Measurements from ENCODE around the gene ERBB4. TPM values are rescaled to one million over a fixed set of nuclear protein-coding genes. Genes with fewer than 3 reads are reported as not detected.

ERBB4 gene
- total RNA-seq, 1 experiment from 2014 or later = 0.04 TPM

DNA sequence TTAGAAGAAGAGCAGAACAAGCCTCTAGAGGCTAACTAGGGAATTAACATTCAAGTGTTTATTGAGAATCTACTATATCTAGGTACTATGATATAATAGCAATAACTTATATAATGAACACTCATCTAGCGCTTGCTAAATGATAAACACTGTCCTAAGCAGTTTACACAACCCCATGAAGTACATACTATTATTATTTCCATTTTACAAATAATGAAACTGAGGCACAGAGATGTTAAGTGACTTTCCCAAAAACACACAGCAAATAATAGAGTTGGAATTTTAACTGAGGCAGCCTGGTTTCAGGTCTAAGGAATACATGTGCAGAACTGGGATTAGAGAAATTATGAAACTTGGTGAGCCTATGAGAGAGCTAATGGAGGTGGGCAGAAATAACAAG is 1088.8 kb downstream of the ERBB4 start:
- Histone ChIP-seq H3K9me3 (ENCODE audit: control insufficient read depth, low read depth, low read length) (no peaks in the 10 kb centered on the region), H3K9ac (ENCODE audit: extremely low read depth, insufficient read length, low read length) (no peak overlapping the region), H3K79me2 (ENCODE audit: insufficient read depth, low read length) (no peaks in the 10 kb centered on the region), H3K18ac (ENCODE audit: insufficient read length, low read depth, low read length) (no peak overlapping the region), H2BK12ac (ENCODE audit: insufficient read length, low read depth, low read length) (no peak overlapping the region), H3K4me2 (ENCODE audit: insufficient read depth, insufficient read length, low read length) (no peak overlapping the region), H3K14ac (ENCODE audit: insufficient read depth, low read length) (no peak overlapping the region), H3K4ac (ENCODE audit: low read depth, low read length) (no peak overlapping the region), H2AK5ac (ENCODE audit: insufficient read length, low read length) (no peak overlapping the region), H4K5ac (ENCODE audit: insufficient read length, low read depth, low read length) (no peak overlapping the region), H2BK5ac (ENCODE audit: insufficient read length, low read length) (no peak overlapping the region), H3K79me1 (ENCODE audit: insufficient read depth, low read depth, low read length, poor library complexity, severe bottlenecking) (no peaks in the 10 kb centered on the region), H2BK15ac (ENCODE audit: low read depth, low read length) (no peak overlapping the region), H3K27me3 (ENCODE audit: insufficient read depth, low read length) (no peaks in the 10 kb centered on the region), H3K23me2 (ENCODE audit: insufficient read length, low read depth, low read length, poor library complexity, severe bottlenecking) (no peaks in the 10 kb centered on the region), H2BK120ac (ENCODE audit: low read depth, low read length, poor library complexity, severe bottlenecking) (no peak overlapping the region), H2AFZ (ENCODE audit: low read length) (no peak overlapping the region), H4K91ac (ENCODE audit: insufficient read length, low read depth, low read length) (no peak overlapping the region), H3K23ac (ENCODE audit: insufficient read length, low read depth, low read length) (no peak overlapping the region), H4K8ac (replicated peaks; ENCODE audit: insufficient read length, low read depth, low read length) (no peak overlapping the region), H3T11ph (ENCODE audit: low read length) (no peak overlapping the region), H2BK20ac (ENCODE audit: low read depth, low read length, poor library complexity, severe bottlenecking) (no peak overlapping the region), H3K56ac (ENCODE audit: insufficient read length, low read depth, low read length) (no peak overlapping the region), H3K27ac (ENCODE audit: insufficient read length, low read depth, low read length) (no peak overlapping the region), H3K4me1 (ENCODE audit: insufficient read depth, low read length) (no peaks in the 10 kb centered on the region), H4K20me1 (ENCODE audit: control insufficient read depth, insufficient read depth, insufficient read length) (no peaks in the 10 kb centered on the region)
- Mint-ChIP-seq H3K36me3 (ENCODE audit: insufficient read depth in 1 of 3, low read depth in 3 of 3) (no peaks in the 10 kb centered on the region), H3K27me3 (ENCODE audit: low read depth) (no peaks in the 10 kb centered on the region), H3K4me1 (peaks cover 3 to 4% of the 10 kb centered on the region in 2 experiments; a peak in 2 of 4 replicates), H3K4me3 (no peak overlapping the region), H3K9me3 (no peaks in the 10 kb centered on the region), H3K27ac (no peak overlapping the region)
- DNase-seq = no peak
- TF ChIP-seq, protein P1, sequence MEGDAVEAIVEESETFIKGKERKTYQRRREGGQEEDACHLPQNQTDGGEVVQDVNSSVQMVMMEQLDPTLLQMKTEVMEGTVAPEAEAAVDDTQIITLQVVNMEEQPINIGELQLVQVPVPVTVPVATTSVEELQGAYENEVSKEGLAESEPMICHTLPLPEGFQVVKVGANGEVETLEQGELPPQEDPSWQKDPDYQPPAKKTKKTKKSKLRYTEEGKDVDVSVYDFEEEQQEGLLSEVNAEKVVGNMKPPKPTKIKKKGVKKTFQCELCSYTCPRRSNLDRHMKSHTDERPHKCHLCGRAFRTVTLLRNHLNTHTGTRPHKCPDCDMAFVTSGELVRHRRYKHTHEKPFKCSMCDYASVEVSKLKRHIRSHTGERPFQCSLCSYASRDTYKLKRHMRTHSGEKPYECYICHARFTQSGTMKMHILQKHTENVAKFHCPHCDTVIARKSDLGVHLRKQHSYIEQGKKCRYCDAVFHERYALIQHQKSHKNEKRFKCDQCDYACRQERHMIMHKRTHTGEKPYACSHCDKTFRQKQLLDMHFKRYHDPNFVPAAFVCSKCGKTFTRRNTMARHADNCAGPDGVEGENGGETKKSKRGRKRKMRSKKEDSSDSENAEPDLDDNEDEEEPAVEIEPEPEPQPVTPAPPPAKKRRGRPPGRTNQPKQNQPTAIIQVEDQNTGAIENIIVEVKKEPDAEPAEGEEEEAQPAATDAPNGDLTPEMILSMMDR (conservative IDR thresholded peaks at IDR 0.05) = peak; percentile 36; the same call in 2 of the 3 replicates
- WGBS (ENCODE audit: extremely low coverage, insufficient read length, low lambda C conversion rate) = no CpG with 5 or more reads among the region's 1 CpG

Data from H9 (cell line).